ENCODE measurements around the gene DCTN3. TPM values are rescaled to one million over a fixed set of nuclear protein-coding genes. Genes with fewer than 3 reads are reported as not detected.

DCTN3 gene
- total and polyA plus RNA-seq, 9 of the 15 experiments (the other 6 are each of a cell fraction or from before 2014, with no cell fraction given): 11.0 to 51.0 (median 41.9) TPM

DNA sequence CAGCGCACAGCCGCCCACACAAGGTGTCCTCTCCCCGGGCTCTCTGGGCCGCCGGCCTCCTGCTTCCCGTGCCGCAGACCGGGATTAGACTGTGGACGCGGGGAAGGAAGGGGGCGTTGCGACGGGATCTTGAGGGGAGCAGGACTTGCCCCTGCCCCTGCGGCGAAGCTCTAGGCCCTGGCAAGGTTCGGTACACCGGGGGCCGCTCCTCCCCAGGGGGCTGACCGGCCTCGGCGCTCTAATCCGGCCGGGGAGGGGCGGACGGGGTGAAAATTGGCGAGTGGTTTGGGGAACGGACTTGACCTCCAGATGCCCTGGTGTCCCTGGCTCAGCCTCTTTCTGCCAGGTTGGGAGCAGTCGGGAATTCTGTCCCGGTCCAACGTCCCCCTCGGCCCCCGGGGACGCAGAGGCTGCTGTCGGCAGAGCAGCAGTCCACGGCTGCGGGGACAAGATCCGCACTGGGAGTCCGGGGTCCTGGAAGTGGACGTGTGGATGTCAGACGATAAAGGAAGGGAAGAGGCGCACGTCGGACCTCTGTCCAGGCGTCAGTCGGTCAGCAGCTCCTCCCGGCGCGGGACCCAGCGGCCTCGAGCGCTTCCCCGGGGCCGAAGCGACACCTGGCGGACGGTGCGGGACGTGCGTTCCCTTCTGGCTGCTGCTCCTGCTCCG is 28.9 kb downstream of the DCTN3 start (continued):
- peak; percentile 77 for TF ChIP-seq REST (IDR thresholded peaks at IDR 0.05; ENCODE audit: borderline replicate concordance)
- no peak for TF ChIP-seq REST (CRISPR knock-in tag; IDR thresholded peaks at IDR 0.05; ENCODE audit: low read depth)
- TF ChIP-seq NFIC (IDR thresholded peaks at IDR 0.05): peak; percentile 18; the same call in 1 of the 2 replicates
- peak; percentile 40; the same call in 1 of the 2 replicates for TF ChIP-seq STAG1 (CRISPR knock-in tag; IDR thresholded peaks at IDR 0.05; ENCODE audit: borderline replicate concordance)
- no peak for TF ChIP-seq GATAD2A (IDR thresholded peaks at IDR 0.05)
- TF ChIP-seq RAD21 (CRISPR knock-in tag; conservative IDR thresholded peaks at IDR 0.05 in 1 of 2, IDR thresholded peaks at IDR 0.05 in 1 of 2): peak; percentile 63 to 90
- TF ChIP-seq DEAF1 (CRISPR knock-in tag; IDR thresholded peaks at IDR 0.05): peak; percentile 17; the same call in 1 of the 2 replicates
- TF ChIP-seq, protein P1, sequence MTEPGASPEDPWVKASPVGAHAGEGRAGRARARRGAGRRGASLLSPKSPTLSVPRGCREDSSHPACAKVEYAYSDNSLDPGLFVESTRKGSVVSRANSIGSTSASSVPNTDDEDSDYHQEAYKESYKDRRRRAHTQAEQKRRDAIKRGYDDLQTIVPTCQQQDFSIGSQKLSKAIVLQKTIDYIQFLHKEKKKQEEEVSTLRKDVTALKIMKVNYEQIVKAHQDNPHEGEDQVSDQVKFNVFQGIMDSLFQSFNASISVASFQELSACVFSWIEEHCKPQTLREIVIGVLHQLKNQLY (CRISPR knock-in tag; conservative IDR thresholded peaks at IDR 0.05): no peak
- TF ChIP-seq CTCF (IDR thresholded peaks at IDR 0.05 in 2 of 3, conservative IDR thresholded peaks at IDR 0.05 in 1 of 3; ENCODE audit: insufficient read depth in 2 of 3, low read depth in 1 of 3, low read length in 3 of 3): peak; percentile 67 to 93 (median 85)
- TF ChIP-seq SIX5 (IDR thresholded peaks at IDR 0.05; ENCODE audit: borderline replicate concordance in 1 of 2, insufficient read depth in 1 of 2, low read depth in 1 of 2, low read length in 2 of 2): no peak
- TF ChIP-seq YY1 (IDR thresholded peaks at IDR 0.05; ENCODE audit: borderline replicate concordance in 1 of 3, control insufficient read depth in 1 of 3, extremely low read depth in 1 of 3, insufficient read depth in 3 of 3, insufficient read length in 1 of 3, insufficient replicate concordance in 2 of 3, low read depth in 1 of 3, low read length in 2 of 3): peak in 1 of 3 experiments; percentile 14
- 0 out of 4 replicates have a peak, but pooled peaks of 1 of the 2 experiments have one; percentile 14 for TF ChIP-seq RCOR1 (IDR thresholded peaks at IDR 0.05; ENCODE audit: borderline replicate concordance in 1 of 2, low read depth in 2 of 2, low read length in 2 of 2)
- no peak for TF ChIP-seq KAT8 (IDR thresholded peaks at IDR 0.05; ENCODE audit: low read depth)

Data from K562 (cell line).